ENCODE data around the gene DOCK7.
"Not testable (repeated sequence)": the region's sequence is repeated elsewhere in the genome, so short reads cannot be mapped to it uniquely, and the experiment has no call there.

Gene DOCK7

GRCh38 chr1:62610588-62610987, 77.6 kb downstream of the DOCK7 start:
- not testable (repeated sequence) for DNase-seq

- no peak for DNase-seq
Observed at GRCh38 chr1:62608905-62609304, 79.3 kb downstream of the DOCK7 start.

- no peak for DNase-seq
Observed at GRCh38 chr1:62601457-62601856, 86.7 kb downstream of the DOCK7 start.

GRCh38 chr1:62599044-62599443, 89.1 kb downstream of the DOCK7 start:
- no peak for DNase-seq

GRCh38 chr1:62597281-62597680, 90.9 kb downstream of the DOCK7 start, which contains the start of gene ANGPTL3:
ANGPTL3 (plus strand) TSS chr1:62597520; CDS start chr1:62597567, 47 bp downstream.
- DNase-seq = no peak

DNA sequence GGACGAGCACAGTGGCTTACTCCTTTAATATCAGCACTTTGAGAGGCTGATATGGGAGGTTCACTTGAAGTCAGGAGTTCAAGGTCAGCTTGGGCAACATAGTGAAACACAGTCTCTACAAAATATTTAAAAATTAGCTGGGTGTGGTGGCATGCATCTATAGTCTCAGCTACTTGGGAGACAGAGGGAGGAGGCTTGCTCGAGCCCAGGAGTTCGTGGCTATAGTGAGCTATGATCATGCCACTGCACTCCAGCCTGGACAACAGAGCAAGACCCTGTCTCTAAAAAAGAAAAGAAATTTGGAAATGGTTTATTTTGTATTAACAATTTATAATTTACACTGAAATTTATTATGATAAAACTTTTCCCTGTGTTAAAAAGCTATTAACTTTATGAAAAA, 92.5 kb downstream of the DOCK7 start:
- no peak for DNase-seq

- DNase-seq = no peak
Observed at GRCh38 chr1:62593825-62594394, 94.3 kb downstream of the DOCK7 start.

GRCh38 chr1:62590970-62591368, 97.2 kb downstream of the DOCK7 start:
- DNase-seq = no peak

DNA sequence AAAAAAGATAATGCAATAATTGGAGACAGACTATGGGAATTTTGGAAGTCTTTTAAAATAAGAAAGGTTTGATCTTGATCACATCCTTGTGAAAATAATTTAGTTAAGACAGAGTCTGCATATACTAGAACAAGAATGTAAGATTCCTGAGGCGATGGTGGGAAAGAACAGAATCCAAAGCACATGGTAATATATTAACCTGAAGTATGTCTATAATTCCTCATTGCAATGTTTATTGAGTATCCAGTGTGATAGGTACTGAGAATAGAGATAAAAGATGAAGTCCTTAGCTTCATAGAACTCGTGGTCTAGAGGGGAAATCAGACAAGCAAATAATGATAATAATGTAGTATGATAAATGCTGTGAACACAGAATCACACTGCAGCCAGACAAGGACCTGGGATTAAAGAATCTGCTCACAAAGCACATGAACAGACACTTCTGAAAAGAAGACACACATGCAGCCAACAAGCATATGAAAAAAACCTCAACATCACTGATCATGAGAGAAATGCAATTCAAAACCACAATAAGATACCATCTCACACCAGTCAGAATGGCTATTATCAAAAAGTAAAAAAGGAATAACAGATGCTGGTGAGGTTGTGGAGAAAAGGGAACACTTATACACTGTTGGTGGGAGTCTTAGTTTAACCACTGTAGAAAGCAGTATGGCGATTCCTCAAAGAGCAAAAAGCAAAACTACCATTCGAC, 97.8 kb downstream of the DOCK7 start:
- DNase-seq = no peak

DNA sequence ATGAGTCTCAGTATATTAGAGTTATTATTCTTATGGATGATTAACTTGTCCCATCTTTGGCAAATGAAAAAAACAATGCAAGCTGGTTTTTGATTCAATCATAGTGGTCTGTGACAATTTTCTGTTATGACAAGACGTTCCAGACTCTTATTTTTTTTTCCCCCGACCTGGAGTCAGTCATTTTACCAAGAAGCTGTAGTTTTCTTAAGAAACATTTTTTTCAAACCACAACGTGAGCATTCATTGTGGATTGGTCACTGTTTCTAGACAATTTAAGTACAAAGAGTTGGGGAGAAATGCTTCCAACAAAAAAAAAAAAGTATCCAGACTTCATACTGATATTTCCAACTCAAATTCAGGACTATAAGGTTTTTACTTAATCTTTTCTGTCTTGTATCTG, 98.9 kb downstream of the DOCK7 start:
- DNase-seq = no peak

DNA sequence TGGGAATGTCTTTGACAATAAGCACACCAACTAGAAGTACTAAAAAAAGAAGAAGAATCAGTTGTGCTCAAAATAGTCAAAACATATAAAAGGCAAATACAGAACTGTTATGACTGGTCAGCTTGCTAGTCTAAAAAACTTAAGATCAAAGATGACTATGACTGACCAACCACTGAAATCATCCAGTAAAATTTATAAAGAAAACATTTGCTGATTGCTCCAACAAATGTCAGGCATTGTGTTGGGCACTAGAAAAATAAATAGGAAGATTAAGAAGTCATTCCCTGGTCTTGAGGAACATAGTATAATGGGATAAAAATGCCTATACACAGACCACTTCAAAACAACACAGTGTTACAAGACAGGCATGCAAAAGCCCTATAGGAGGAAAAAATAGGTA, 100.2 kb downstream of the DOCK7 start:
- DNase-seq = no peak

GRCh38 chr1:62585469-62586155, 102.6 kb downstream of the DOCK7 start:
- DNase-seq = no peak

DNA sequence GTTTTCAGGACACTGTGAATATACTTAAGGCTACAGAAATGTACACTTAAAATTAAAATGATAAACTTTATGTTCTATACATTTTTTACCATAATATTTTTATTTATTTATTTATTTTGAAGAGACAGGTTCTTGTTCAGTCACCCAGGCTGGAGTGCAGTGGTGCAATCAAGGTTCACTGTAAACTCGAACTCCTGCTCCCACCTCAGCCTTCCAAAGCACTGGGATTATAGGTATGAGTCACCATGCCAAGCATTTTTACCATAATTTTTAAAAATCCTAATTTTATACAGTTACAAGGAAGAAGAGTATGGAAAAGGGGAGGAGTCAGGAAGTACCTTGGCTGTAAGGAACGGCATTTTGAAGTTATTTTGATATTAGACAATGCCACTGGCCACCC, 114.5 kb downstream of the DOCK7 start:
- no peak for DNase-seq

DNA sequence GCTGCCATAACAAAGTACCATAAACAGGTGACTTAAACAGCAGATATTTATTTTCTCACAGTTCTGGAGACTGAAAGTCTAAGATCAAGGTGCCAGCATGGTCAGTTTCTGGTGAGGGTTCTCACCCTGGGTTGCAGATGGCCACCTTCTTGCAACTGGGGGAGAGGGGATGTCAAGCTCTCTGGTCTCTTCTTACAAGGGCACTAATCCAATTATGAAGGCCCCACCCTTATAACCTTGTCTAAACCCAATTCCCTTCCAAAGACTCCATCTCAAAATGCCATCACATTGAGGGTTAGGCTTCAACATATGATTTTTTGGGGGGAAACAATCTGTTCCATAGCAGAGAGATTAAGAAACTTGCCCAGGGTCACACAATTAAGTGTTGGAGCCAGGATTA, 115.7 kb downstream of the DOCK7 start:
- DNase-seq = no peak

- DNase-seq = not testable (repeated sequence)
Observed at GRCh38 chr1:62571517-62571916, 116.7 kb downstream of the DOCK7 start.

DNA sequence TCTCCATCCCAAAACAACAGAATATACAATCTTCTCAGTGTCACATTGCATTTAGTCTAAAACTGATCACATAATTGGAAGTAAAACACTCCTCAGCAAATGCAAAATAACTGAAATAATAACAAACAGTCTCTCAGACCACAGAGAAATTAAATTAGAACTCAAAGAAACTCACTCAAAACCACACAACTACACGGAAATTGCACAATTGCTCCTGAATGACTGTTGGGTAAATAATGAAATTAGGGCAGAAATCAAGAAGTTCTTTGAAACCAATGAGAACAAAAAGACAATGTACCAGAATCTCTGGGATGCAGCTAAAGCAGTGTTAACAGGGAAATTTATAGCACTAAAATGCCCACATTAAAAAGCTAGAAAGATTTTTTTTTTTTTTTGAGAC, 120.3 kb downstream of the DOCK7 start:
- not testable (repeated sequence) for DNase-seq

GRCh38 chr1:62567182-62567581, 121.0 kb downstream of the DOCK7 start:
- not testable (repeated sequence) for DNase-seq

DNA sequence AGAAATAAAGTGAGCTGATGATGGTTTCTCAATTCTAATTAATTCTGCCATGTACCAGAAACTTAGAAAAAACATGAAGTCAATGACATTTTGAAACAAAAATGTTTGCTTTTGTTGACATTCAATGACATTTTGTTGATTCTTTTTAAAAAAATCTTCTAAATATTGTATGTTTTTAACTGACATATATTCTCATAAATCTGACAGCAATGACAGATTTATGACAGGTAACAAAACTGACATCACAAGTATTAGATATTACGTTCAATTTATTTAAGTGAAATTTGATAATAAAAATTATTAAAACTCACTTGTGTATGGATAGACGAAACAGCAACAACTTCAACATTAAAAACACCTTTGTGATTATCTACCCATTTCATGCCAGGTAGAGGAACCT, 126.9 kb downstream of the DOCK7 start:
- no peak for DNase-seq

DNA sequence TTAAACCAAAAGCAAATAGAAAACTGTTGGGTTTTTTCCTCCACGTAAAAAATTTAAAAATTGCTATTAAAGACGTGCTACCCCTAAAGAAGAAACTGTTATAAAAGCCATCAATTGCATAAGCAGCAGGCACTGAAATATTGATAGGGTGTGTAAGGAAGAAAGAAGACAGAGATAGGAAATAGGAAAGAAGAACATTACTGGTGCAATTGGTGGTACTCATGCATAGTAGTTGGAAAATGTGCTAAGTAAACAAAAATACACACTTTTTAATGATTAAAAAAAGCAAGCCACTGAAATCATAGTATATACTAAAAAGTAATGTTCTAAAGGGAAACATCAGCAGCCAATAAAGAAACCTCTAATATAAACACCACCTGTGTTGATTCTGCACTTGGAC, 143.6 kb downstream of the DOCK7 start:
- no peak for DNase-seq

GRCh38 chr1:62541048-62541447, 147.1 kb downstream of the DOCK7 start:
- DNase-seq = no peak

GRCh38 chr1:62539028-62539447, 149.1 kb downstream of the DOCK7 start:
- DNase-seq = no peak

- DNase-seq = no peak
Observed at GRCh38 chr1:62536865-62537264, 151.3 kb downstream of the DOCK7 start.

DNA sequence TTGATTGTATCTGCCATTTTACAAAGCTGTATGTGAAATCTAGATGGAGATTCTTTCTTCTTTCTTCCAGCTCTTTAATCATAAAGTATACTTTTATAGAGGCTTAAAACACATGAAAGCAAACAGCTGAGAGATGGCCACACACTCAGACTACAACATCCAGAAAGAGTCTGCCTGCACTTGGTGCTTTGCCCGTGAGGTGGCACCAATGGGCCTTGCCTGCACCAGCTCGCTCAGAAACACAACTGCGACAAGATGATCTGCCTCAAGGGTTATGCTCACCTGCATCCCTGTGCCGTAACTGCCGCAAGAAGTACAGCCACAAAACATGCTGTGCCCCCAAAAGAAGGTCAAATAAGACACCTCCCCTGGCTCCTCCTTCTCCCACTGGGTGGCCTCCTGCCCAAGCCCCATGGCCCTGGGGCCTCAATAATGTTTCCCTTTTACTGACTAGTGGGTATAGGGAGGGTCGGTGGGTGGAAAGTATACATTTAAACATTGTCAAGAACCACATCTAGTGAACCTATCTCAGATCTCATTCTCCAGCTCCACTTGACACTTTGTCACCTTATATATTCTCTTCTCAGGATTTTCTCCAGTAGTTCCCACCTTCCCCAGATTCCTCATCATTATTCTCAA, 157.6 kb downstream of the DOCK7 start:
- DNase-seq = no peak

GRCh38 chr1:62529227-62529626, 159.0 kb downstream of the DOCK7 start:
- no peak for DNase-seq
